ENCODE measurements around the gene OPCML. TPM values are rescaled to one million over a fixed set of nuclear protein-coding genes. Genes with fewer than 3 reads are reported as not detected.

OPCML gene
- total RNA-seq, 5 donors from 2014 or later (not counting 1 experiment from before 2014, with no cell fraction given), result not detected

DNA sequence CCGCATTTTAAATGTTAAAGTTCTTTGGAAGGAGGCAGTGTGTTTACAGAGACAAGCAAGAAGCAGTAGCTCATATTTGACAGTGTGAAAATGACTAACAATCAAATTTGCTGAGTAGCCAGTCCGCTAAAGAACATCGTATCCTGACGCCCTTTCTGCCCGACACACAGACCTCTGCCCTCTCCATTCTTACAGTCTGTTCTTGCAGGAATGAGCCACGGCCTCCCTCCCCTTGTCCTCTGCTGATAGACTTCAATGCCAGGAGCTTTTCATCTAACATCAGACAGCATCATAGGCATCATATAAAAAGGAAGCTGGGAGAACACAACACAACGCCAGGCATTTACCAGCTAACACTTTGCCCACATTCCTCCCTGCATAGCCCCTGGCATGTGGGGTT is 486.0 kb downstream of the OPCML start:
- Histone ChIP-seq H3K9me3 (no peaks in the 10 kb centered on the region), H3K27ac (ENCODE audit: low read length) (no peak overlapping the region), H3K4me1 (ENCODE audit: control insufficient read depth in 1 of 2, extremely low read depth in 1 of 2, insufficient read depth in 2 of 2, low read length in 2 of 2) (no peaks in the 10 kb centered on the region), H3K36me3 (ENCODE audit: control insufficient read depth in 2 of 2, extremely low read depth in 1 of 2, insufficient read depth in 1 of 2, low read length in 1 of 2) (no peaks in the 10 kb centered on the region), H3K27me3 (replicated peaks in 1 of 2; ENCODE audit: control insufficient read depth in 2 of 2, extremely low read depth in 1 of 2, insufficient read depth in 2 of 2, low read length in 1 of 2) (peaks cover 0 to 3% of the 10 kb centered on the region in 2 experiments), H3K4me3 (ENCODE audit: control insufficient read depth in 1 of 2, extremely low read depth in 1 of 2, low read length in 1 of 2) (no peak overlapping the region)
- H3K9me3 Mint-ChIP-seq, result peaks cover 0 to 7% (median 0%) of the 10 kb centered on the region in 3 donors
- H3K4me1 Mint-ChIP-seq, result no peaks in the 10 kb centered on the region
- DNase-seq (no peak), ATAC-seq (replicated peaks in 1 of 4) (no peak)
- no peaks in the 10 kb centered on the region for H3K27me3 Mint-ChIP-seq
- POLR2A ChIA-PET, result no interaction called here
- no peaks in the 10 kb centered on the region for H3K36me3 Mint-ChIP-seq
- CTCF ChIA-PET, result no interaction called here
- no peak overlapping the region for H3K4me3 Mint-ChIP-seq
- no peak overlapping the region for H3K27ac Mint-ChIP-seq
- WGBS (ENCODE audit: insufficient coverage), result 68% methylated on average over 2 of the region's 7 CpGs

- Mint-ChIP-seq H3K27ac (no peak overlapping the region), H3K27me3 (no peaks in the 10 kb centered on the region), H3K36me3 (no peaks in the 10 kb centered on the region), H3K4me3 (no peak overlapping the region), H3K4me1 (no peaks in the 10 kb centered on the region), H3K9me3 (peaks cover 0 to 9% (median 0%) of the 10 kb centered on the region in 3 donors)
- Histone ChIP-seq H3K36me3 (ENCODE audit: control insufficient read depth in 2 of 2, extremely low read depth in 1 of 2, insufficient read depth in 1 of 2, low read length in 1 of 2) (no peaks in the 10 kb centered on the region), H3K27me3 (replicated peaks in 1 of 2; ENCODE audit: control insufficient read depth in 2 of 2, extremely low read depth in 1 of 2, insufficient read depth in 2 of 2, low read length in 1 of 2) (peaks cover 0 to 5% of the 10 kb centered on the region in 2 experiments), H3K4me1 (ENCODE audit: control insufficient read depth in 1 of 2, extremely low read depth in 1 of 2, insufficient read depth in 2 of 2, low read length in 2 of 2) (no peaks in the 10 kb centered on the region), H3K9me3 (no peaks in the 10 kb centered on the region), H3K4me3 (ENCODE audit: control insufficient read depth in 1 of 2, extremely low read depth in 1 of 2, low read length in 1 of 2) (no peak overlapping the region), H3K27ac (ENCODE audit: low read length) (no peak overlapping the region)
- DNase-seq (no peak), ATAC-seq (replicated peaks in 1 of 4) (no peak)
- POLR2A ChIA-PET, result no interaction called here
- CTCF ChIA-PET, result no interaction called here
- 83% methylated on average over 9 of the region's 29 CpGs for WGBS (ENCODE audit: insufficient coverage)
These were observed 490.1 kb downstream of the OPCML start for GRCh38 chr11:133041928-133042882.

- no peaks in the 10 kb centered on the region for H3K27me3 Mint-ChIP-seq
- Histone ChIP-seq H3K36me3 (ENCODE audit: control insufficient read depth in 2 of 2, extremely low read depth in 1 of 2, insufficient read depth in 1 of 2, low read length in 1 of 2) (no peaks in the 10 kb centered on the region), H3K9me3 (no peaks in the 10 kb centered on the region), H3K27me3 (replicated peaks in 1 of 2; ENCODE audit: control insufficient read depth in 2 of 2, extremely low read depth in 1 of 2, insufficient read depth in 2 of 2, low read length in 1 of 2) (peaks cover 0 to 5% of the 10 kb centered on the region in 2 experiments), H3K4me1 (ENCODE audit: control insufficient read depth in 1 of 2, extremely low read depth in 1 of 2, insufficient read depth in 2 of 2, low read length in 2 of 2) (no peaks in the 10 kb centered on the region), H3K4me3 (ENCODE audit: control insufficient read depth in 1 of 2, extremely low read depth in 1 of 2, low read length in 1 of 2) (no peak overlapping the region), H3K27ac (ENCODE audit: low read length) (no peak overlapping the region)
- 72% methylated on average over 3 of the region's 4 CpGs for WGBS (ENCODE audit: insufficient coverage)
- DNase-seq, result no peak
- CTCF ChIA-PET, result no interaction called here
- POLR2A ChIA-PET, result no interaction called here
- no peak for ATAC-seq (replicated peaks in 1 of 4)
- H3K4me1 Mint-ChIP-seq, result no peaks in the 10 kb centered on the region
- no peak overlapping the region for H3K27ac Mint-ChIP-seq
- peaks cover 0 to 9% (median 0%) of the 10 kb centered on the region in 3 donors for H3K9me3 Mint-ChIP-seq
- H3K4me3 Mint-ChIP-seq, result no peak overlapping the region
- H3K36me3 Mint-ChIP-seq, result no peaks in the 10 kb centered on the region
These were observed 491.1 kb downstream of the OPCML start for GRCh38 chr11:133041181-133041580.

- Histone ChIP-seq H3K27me3 (replicated peaks in 1 of 2; ENCODE audit: control insufficient read depth in 2 of 2, extremely low read depth in 1 of 2, insufficient read depth in 2 of 2, low read length in 1 of 2) (peaks cover 0 to 5% of the 10 kb centered on the region in 2 experiments), H3K36me3 (ENCODE audit: control insufficient read depth in 2 of 2, extremely low read depth in 1 of 2, insufficient read depth in 1 of 2, low read length in 1 of 2) (no peaks in the 10 kb centered on the region), H3K9me3 (no peaks in the 10 kb centered on the region), H3K4me1 (ENCODE audit: control insufficient read depth in 1 of 2, extremely low read depth in 1 of 2, insufficient read depth in 2 of 2, low read length in 2 of 2) (no peaks in the 10 kb centered on the region), H3K27ac (ENCODE audit: low read length) (no peak overlapping the region), H3K4me3 (ENCODE audit: control insufficient read depth in 1 of 2, extremely low read depth in 1 of 2, low read length in 1 of 2) (no peak overlapping the region)
- ATAC-seq (replicated peaks in 1 of 4) (no peak), DNase-seq (no peak)
- no peak overlapping the region for H3K4me3 Mint-ChIP-seq
- H3K9me3 Mint-ChIP-seq, result peaks cover 0 to 9% (median 0%) of the 10 kb centered on the region in 3 donors
- 63% methylated on average over 7 of the region's 8 CpGs for WGBS (ENCODE audit: insufficient coverage)
- no peak overlapping the region for H3K27ac Mint-ChIP-seq
- CTCF ChIA-PET, result no interaction called here
- no peaks in the 10 kb centered on the region for H3K4me1 Mint-ChIP-seq
- H3K27me3 Mint-ChIP-seq, result no peaks in the 10 kb centered on the region
- no peaks in the 10 kb centered on the region for H3K36me3 Mint-ChIP-seq
- POLR2A ChIA-PET, result no interaction called here
These were observed 491.9 kb downstream of the OPCML start for GRCh38 chr11:133040289-133040900.

GRCh38 chr11:133038850-133039249 is 493.5 kb downstream of the OPCML start:
- no peaks in the 10 kb centered on the region for H3K36me3 Mint-ChIP-seq
- H3K4me3 Mint-ChIP-seq, result no peak overlapping the region
- H3K27me3 Mint-ChIP-seq, result no peaks in the 10 kb centered on the region
- DNase-seq, result no peak
- ChIA-PET CTCF (no interaction called here), POLR2A (no interaction called here)
- no peaks in the 10 kb centered on the region for H3K4me1 Mint-ChIP-seq
- H3K27ac ChIP-seq (ENCODE audit: low read length), result no peak overlapping the region
- no peaks in the 10 kb centered on the region for H3K36me3 ChIP-seq (ENCODE audit: control insufficient read depth in 2 of 2, extremely low read depth in 1 of 2, insufficient read depth in 1 of 2, low read length in 1 of 2)
- H3K27ac Mint-ChIP-seq, result no peak overlapping the region
- H3K4me3 ChIP-seq (ENCODE audit: control insufficient read depth in 1 of 2, extremely low read depth in 1 of 2, low read length in 1 of 2), result no peak overlapping the region
- peaks cover 0 to 9% (median 0%) of the 10 kb centered on the region in 3 donors for H3K9me3 Mint-ChIP-seq
- no peak for ATAC-seq (replicated peaks in 1 of 4)
- no peaks in the 10 kb centered on the region for H3K9me3 ChIP-seq
- H3K27me3 ChIP-seq (replicated peaks in 1 of 2; ENCODE audit: control insufficient read depth in 2 of 2, extremely low read depth in 1 of 2, insufficient read depth in 2 of 2, low read length in 1 of 2), result peaks cover 0 to 5% of the 10 kb centered on the region in 2 experiments
- no peaks in the 10 kb centered on the region for H3K4me1 ChIP-seq (ENCODE audit: control insufficient read depth in 1 of 2, extremely low read depth in 1 of 2, insufficient read depth in 2 of 2, low read length in 2 of 2)
- WGBS (ENCODE audit: insufficient coverage), result 21% methylated on average over 2 of the region's 4 CpGs

- Mint-ChIP-seq H3K4me3 (no peak overlapping the region), H3K36me3 (no peaks in the 10 kb centered on the region), H3K27me3 (no peaks in the 10 kb centered on the region), H3K27ac (no peak overlapping the region), H3K4me1 (no peaks in the 10 kb centered on the region), H3K9me3 (peaks cover 0 to 5% (median 3%) of the 10 kb centered on the region in 3 donors)
- Histone ChIP-seq H3K27me3 (replicated peaks in 1 of 2; ENCODE audit: control insufficient read depth in 2 of 2, extremely low read depth in 1 of 2, insufficient read depth in 2 of 2, low read length in 1 of 2) (peaks cover 0 to 2% of the 10 kb centered on the region in 2 experiments), H3K9me3 (no peaks in the 10 kb centered on the region), H3K4me3 (ENCODE audit: control insufficient read depth in 1 of 2, extremely low read depth in 1 of 2, low read length in 1 of 2) (no peak overlapping the region), H3K36me3 (ENCODE audit: control insufficient read depth in 2 of 2, extremely low read depth in 1 of 2, insufficient read depth in 1 of 2, low read length in 1 of 2) (no peaks in the 10 kb centered on the region), H3K27ac (ENCODE audit: low read length) (no peak overlapping the region), H3K4me1 (ENCODE audit: control insufficient read depth in 1 of 2, extremely low read depth in 1 of 2, insufficient read depth in 2 of 2, low read length in 2 of 2) (no peaks in the 10 kb centered on the region)
- no CpG with 5 or more reads among the region's 7 CpGs for WGBS (ENCODE audit: insufficient coverage)
- DNase-seq (no peak), ATAC-seq (replicated peaks in 1 of 4) (no peak)
- POLR2A ChIA-PET, result no interaction called here
- CTCF ChIA-PET, result no interaction called here
These were observed 497.4 kb downstream of the OPCML start for GRCh38 chr11:133034929-133035328.
